Mucosa of descending colon (tissue), 3 donors: Measurements from ENCODE around the gene HOXB3. TPM values are rescaled to one million over a fixed set of nuclear protein-coding genes. Genes with fewer than 3 reads are reported as not detected.

Source experiments
- ATAC-seq: fragments of 200-7000 bp; cut with Tn5 transposase; one replicate; pipeline ENCODE4 v1.9.1; 2020; ENCODE audit warnings: mild to moderate bottlenecking, moderate library complexity
- DNase-seq, 3 donors: peaks; one replicate each; pipeline ENCODE4 v3.0.0-alpha.2; 2020
- H3K36me3 ChIP-seq: fragments of 200-600 bp; one replicate; pipeline ENCODE4 v1.8.0; 2021; ENCODE audit warnings: low read depth, mild to moderate bottlenecking
- H3K4me1 ChIP-seq: fragments of 200-600 bp; one replicate; pipeline ENCODE4 v1.8.0; 2021; ENCODE audit warnings: low read depth, mild to moderate bottlenecking
- H3K4me3 ChIP-seq: fragments of 200-600 bp; one replicate; pipeline ENCODE4 v1.8.0; 2021; ENCODE audit warnings: mild to moderate bottlenecking
- H3K9me3 ChIP-seq: fragments of 200-600 bp; one replicate; pipeline ENCODE4 v1.8.0; 2021; ENCODE audit warnings: mild to moderate bottlenecking
- CTCF ChIP-seq: fragments of 200-600 bp; IDR thresholded peaks from one replicate; pipeline ENCODE4 v1.8.0; 2022; ENCODE audit warnings: antibody characterized with exemption, mild to moderate bottlenecking
- intact Hi-C, 2 donors: fragments of 100-400 bp; cut with DNase I in 1 of 2; cut with micrococcal nuclease in 1 of 2; formaldehyde crosslinking; loops; one replicate each; pipeline versions ENCODE4 v1.11.0 to v1.11.1; 2022; cut with DNase I, micrococcal nuclease
- total RNA-seq, 3 donors: library from RNA; stranded (reverse); fragmentation: NEBNext Ultra II Directional in 2 of 3; extraction: Animal tissue kit (Norgen Biotek cat#: 25700) in 2 of 3; gene quantifications; one replicate each; pipeline versions ENCODE4 v1.2.1 to v1.2.4, GENCODE V29; 2021 to 2023
- donor health status: DM: no; HTN: no; CAD: no; lungs with moderate emphysema.
- donor health status: DM: no; HTN: no; CAD: no.
- donor health status: DM: no; HTN: yes; CAD: no.

The HOXB3 gene
- total RNA-seq, 3 donors from 2014 or later: 42.4 to 64.8 (median 43.4) TPM

GRCh38 chr17:48598736-48599135 is 8.7 kb upstream of the HOXB3 start:
- intact Hi-C loops: no loop called here
- Histone ChIP-seq H3K4me1 (peaks cover 39% of the 10 kb centered on the region), H3K9me3 (no peaks in the 10 kb centered on the region), H3K36me3 (peaks cover 5% of the 10 kb centered on the region), H3K4me3 (no peak overlapping the region)
- DNase-seq: peak in 1 of 3 donors; percentile 45
- no peak for TF ChIP-seq CTCF
- no peak for ATAC-seq

GRCh38 chr17:48597778-48598631 is 8.0 kb upstream of the HOXB3 start:
- H3K4me1 ChIP-seq: peaks cover 44% of the 10 kb centered on the region
- DNase-seq (peak; percentile 90 to 92 (median 91)), ATAC-seq (peak; percentile 72)
- H3K36me3 ChIP-seq: peaks cover 5% of the 10 kb centered on the region
- no peak for TF ChIP-seq CTCF
- H3K9me3 ChIP-seq: no peaks in the 10 kb centered on the region
- intact Hi-C loops: no loop called here
- peak overlapping the region; percentile 7 for H3K4me3 ChIP-seq

GRCh38 chr17:48597528-48597777 is 7.4 kb upstream of the HOXB3 start:
- no peak for TF ChIP-seq CTCF
- DNase-seq: peak in 2 of 3 donors; percentile 43 to 62
- Histone ChIP-seq H3K36me3 (peaks cover 5% of the 10 kb centered on the region), H3K9me3 (no peaks in the 10 kb centered on the region), H3K4me1 (peaks cover 44% of the 10 kb centered on the region), H3K4me3 (peak overlapping the region; percentile 7)
- intact Hi-C loops: no loop called here
- ATAC-seq: no peak

GRCh38 chr17:48596735-48597527 is 6.9 kb upstream of the HOXB3 start:
- no peak for TF ChIP-seq CTCF
- H3K9me3 ChIP-seq: no peaks in the 10 kb centered on the region
- intact Hi-C loops: no loop called here
- peak overlapping the region; percentile 7 for H3K4me3 ChIP-seq
- peak in 1 of 3 donors; percentile 12 for DNase-seq
- H3K36me3 ChIP-seq: peaks cover 5% of the 10 kb centered on the region
- ATAC-seq: no peak
- peaks cover 44% of the 10 kb centered on the region for H3K4me1 ChIP-seq

- peaks cover 5% of the 10 kb centered on the region for H3K36me3 ChIP-seq
- intact Hi-C loops: no loop called here
- ATAC-seq (no peak), DNase-seq (no peak)
- no peak for TF ChIP-seq CTCF
- peaks cover 50% of the 10 kb centered on the region for H3K4me1 ChIP-seq
- no peak overlapping the region for H3K4me3 ChIP-seq
- H3K9me3 ChIP-seq: no peaks in the 10 kb centered on the region
These were observed 6.1 kb upstream of the HOXB3 start for GRCh38 chr17:48596000-48596734.
